ENCODE results near the gene CHST11.
A peak's percentile ranks its signal among the peaks of the same experiment; 100 is the strongest.

The CHST11 gene

DNA sequence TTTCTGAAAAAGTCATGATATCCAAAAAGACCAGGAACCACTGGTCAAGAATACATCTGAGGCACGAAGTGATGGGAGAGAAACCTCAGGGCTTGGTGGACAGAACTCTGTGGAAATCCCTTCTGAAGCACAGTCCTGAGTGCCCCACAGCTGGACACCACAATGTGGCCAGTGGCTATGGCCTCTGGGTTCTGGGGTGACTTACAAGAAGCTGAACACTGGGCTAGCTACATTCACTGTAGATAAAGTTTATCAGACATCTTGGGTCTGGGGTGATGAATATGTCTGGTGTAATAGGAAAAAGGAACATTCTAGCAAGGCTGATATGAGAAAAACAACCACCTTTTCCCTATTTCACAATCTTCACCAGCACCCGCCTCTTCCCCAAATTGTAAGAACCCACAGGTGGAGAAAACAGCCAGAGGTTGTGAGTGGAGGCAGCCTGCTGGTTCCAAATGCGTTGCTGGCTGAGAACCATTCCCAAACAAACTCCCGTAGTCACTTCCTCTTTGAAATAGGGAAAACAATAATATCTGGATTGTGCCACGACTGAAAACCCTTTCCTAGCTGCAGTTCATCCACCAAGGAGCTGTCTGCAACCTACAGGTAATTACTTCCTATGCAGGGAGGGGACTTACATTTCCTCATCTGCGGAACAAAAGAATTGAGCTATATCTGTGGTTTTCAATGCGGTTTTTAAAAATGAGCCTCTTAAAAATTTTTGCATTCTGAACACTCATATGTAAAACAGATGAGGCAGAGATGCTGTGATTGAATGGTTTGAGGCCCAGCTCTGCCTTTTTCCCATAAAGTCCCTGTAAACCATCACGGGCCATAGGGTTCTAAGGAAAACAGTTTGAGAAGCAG, 307.7 kb downstream of the CHST11 start:
- DNase-seq (ENCODE audit: insufficient read length, low spot score): no peak
- peak; percentile 16 for FAIRE-seq
- TF ChIP-seq SPI1 (IDR thresholded peaks at IDR 0.05; ENCODE audit: low read depth, low read length) (peak; percentile 45; the same call in 1 of the 2 replicates), TAF1 (IDR thresholded peaks at IDR 0.05; ENCODE audit: low read depth, low read length) (no peak), POLR2AphosphoS5 (IDR thresholded peaks at IDR 0.05; ENCODE audit: low read depth, low read length) (no peak), POU2F2 (IDR thresholded peaks at IDR 0.05; ENCODE audit: low read depth, low read length) (no peak)

GRCh38 chr12:104767261-104767660, 310.5 kb downstream of the CHST11 start:
- FAIRE-seq: no peak
- TF ChIP-seq SPI1 (IDR thresholded peaks at IDR 0.05; ENCODE audit: low read depth, low read length) (no peak), POLR2AphosphoS5 (IDR thresholded peaks at IDR 0.05; ENCODE audit: low read depth, low read length) (no peak), TAF1 (IDR thresholded peaks at IDR 0.05; ENCODE audit: low read depth, low read length) (no peak), POU2F2 (IDR thresholded peaks at IDR 0.05; ENCODE audit: low read depth, low read length) (no peak), POLR2A (IDR thresholded peaks at IDR 0.05; ENCODE audit: low read depth, low read length) (no peak), PAX5 (IDR thresholded peaks at IDR 0.05; ENCODE audit: insufficient read depth, low read length, severe bottlenecking) (no peak)

GRCh38 chr12:104768033-104768432, 311.3 kb downstream of the CHST11 start:
- TF ChIP-seq PAX5 (IDR thresholded peaks at IDR 0.05; ENCODE audit: insufficient read depth, low read length, severe bottlenecking) (no peak), POU2F2 (IDR thresholded peaks at IDR 0.05; ENCODE audit: low read depth, low read length) (no peak), POLR2A (IDR thresholded peaks at IDR 0.05; ENCODE audit: low read depth, low read length) (no peak), TAF1 (IDR thresholded peaks at IDR 0.05; ENCODE audit: low read depth, low read length) (no peak), SPI1 (IDR thresholded peaks at IDR 0.05; ENCODE audit: low read depth, low read length) (no peak), POLR2AphosphoS5 (IDR thresholded peaks at IDR 0.05; ENCODE audit: low read depth, low read length) (no peak)
- FAIRE-seq (peak; percentile 63), DNase-seq (ENCODE audit: insufficient read length, low spot score) (no peak)

More at GRCh38 chr12:104767261-104767660, 310.5 kb downstream of the CHST11 start:
- no peak for DNase-seq (ENCODE audit: insufficient read length, low spot score)

DNA sequence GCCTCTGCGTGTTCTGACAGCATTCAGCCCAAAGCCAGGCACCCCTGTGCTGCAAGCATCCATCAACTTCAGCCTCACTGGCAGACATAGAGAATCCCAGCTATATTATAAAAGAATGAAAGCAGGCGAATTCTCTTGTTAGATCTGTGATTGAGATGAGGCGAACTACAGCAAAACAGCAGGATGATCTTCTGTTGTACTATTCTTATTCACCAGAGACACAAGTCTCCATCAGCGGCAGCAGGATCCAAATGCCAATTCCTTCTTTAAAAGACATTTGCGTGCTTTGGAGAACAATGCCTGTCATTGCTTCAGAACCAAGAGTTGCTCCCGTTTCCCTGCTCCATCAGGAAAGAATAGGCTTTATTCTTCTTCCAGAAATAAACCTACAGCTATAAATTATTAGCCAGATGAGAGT, 312.4 kb downstream of the CHST11 start:
- DNase-seq (ENCODE audit: insufficient read length, low spot score) (no peak), FAIRE-seq (no peak)
- TF ChIP-seq TAF1 (IDR thresholded peaks at IDR 0.05; ENCODE audit: low read depth, low read length) (no peak), PAX5 (IDR thresholded peaks at IDR 0.05; ENCODE audit: insufficient read depth, low read length, severe bottlenecking) (no peak), SPI1 (IDR thresholded peaks at IDR 0.05; ENCODE audit: low read depth, low read length) (no peak), POLR2AphosphoS5 (IDR thresholded peaks at IDR 0.05; ENCODE audit: low read depth, low read length) (no peak), POLR2A (IDR thresholded peaks at IDR 0.05; ENCODE audit: low read depth, low read length) (no peak), POU2F2 (IDR thresholded peaks at IDR 0.05; ENCODE audit: low read depth, low read length) (no peak)

DNA sequence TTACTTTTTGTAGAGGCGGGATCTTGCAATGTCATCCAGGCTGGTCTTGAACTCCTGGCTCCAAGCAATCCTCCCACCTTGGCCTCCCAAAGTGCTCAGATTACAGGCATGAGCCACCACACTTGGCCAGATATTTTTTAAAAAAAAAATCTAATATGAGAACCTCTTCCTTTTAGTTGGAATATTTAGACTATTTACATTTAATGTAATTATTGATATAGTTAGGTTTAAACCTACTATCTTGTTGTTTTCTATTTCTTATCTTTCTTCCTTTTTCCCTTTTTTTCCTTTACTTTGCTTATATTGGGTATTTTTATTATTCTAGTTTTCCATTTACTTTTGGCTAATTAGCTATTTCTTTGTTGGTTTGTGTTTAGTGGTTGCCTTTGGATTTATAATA, 315.6 kb downstream of the CHST11 start:
- DNase-seq (ENCODE audit: insufficient read length, low spot score): no peak
- no peak for FAIRE-seq
- no peak for TF ChIP-seq PAX5 (IDR thresholded peaks at IDR 0.05; ENCODE audit: insufficient read depth, low read length, severe bottlenecking)
- no peak for TF ChIP-seq POLR2A (IDR thresholded peaks at IDR 0.05; ENCODE audit: low read depth, low read length)
- no peak for TF ChIP-seq POLR2AphosphoS5 (IDR thresholded peaks at IDR 0.05; ENCODE audit: low read depth, low read length)

GRCh38 chr12:104775731-104776231, 319.0 kb downstream of the CHST11 start:
- no peak for FAIRE-seq

GRCh38 chr12:104779134-104779533, 322.4 kb downstream of the CHST11 start:
- no peak for FAIRE-seq
- TF ChIP-seq POU2F2 (IDR thresholded peaks at IDR 0.05; ENCODE audit: low read depth, low read length) (no peak), POLR2A (IDR thresholded peaks at IDR 0.05; ENCODE audit: low read depth, low read length) (no peak), TAF1 (IDR thresholded peaks at IDR 0.05; ENCODE audit: low read depth, low read length) (no peak), POLR2AphosphoS5 (IDR thresholded peaks at IDR 0.05; ENCODE audit: low read depth, low read length) (no peak), SPI1 (IDR thresholded peaks at IDR 0.05; ENCODE audit: low read depth, low read length) (no peak), PAX5 (IDR thresholded peaks at IDR 0.05; ENCODE audit: insufficient read depth, low read length, severe bottlenecking) (no peak)
- DNase-seq (ENCODE audit: insufficient read length, low spot score): no peak

More at GRCh38 chr12:104775731-104776231, 319.0 kb downstream of the CHST11 start:
- TF ChIP-seq PAX5 (IDR thresholded peaks at IDR 0.05; ENCODE audit: insufficient read depth, low read length, severe bottlenecking) (no peak), POLR2AphosphoS5 (IDR thresholded peaks at IDR 0.05; ENCODE audit: low read depth, low read length) (no peak), POLR2A (IDR thresholded peaks at IDR 0.05; ENCODE audit: low read depth, low read length) (no peak), SPI1 (IDR thresholded peaks at IDR 0.05; ENCODE audit: low read depth, low read length) (no peak), POU2F2 (IDR thresholded peaks at IDR 0.05; ENCODE audit: low read depth, low read length) (no peak), TAF1 (IDR thresholded peaks at IDR 0.05; ENCODE audit: low read depth, low read length) (no peak)
- DNase-seq (ENCODE audit: insufficient read length, low spot score): no peak

GRCh38 chr12:104782296-104782695, 325.5 kb downstream of the CHST11 start:
- no peak for DNase-seq (ENCODE audit: insufficient read length, low spot score)
- FAIRE-seq: no peak
- no peak for TF ChIP-seq POLR2A (IDR thresholded peaks at IDR 0.05; ENCODE audit: low read depth, low read length)
- no peak for TF ChIP-seq TAF1 (IDR thresholded peaks at IDR 0.05; ENCODE audit: low read depth, low read length)
- no peak for TF ChIP-seq POU2F2 (IDR thresholded peaks at IDR 0.05; ENCODE audit: low read depth, low read length)
- TF ChIP-seq PAX5 (IDR thresholded peaks at IDR 0.05; ENCODE audit: insufficient read depth, low read length, severe bottlenecking): no peak
- no peak for TF ChIP-seq SPI1 (IDR thresholded peaks at IDR 0.05; ENCODE audit: low read depth, low read length)
- no peak for TF ChIP-seq POLR2AphosphoS5 (IDR thresholded peaks at IDR 0.05; ENCODE audit: low read depth, low read length)

GRCh38 chr12:104784592-104784991, 327.8 kb downstream of the CHST11 start:
- DNase-seq (ENCODE audit: insufficient read length, low spot score): no peak
- no peak for TF ChIP-seq POU2F2 (IDR thresholded peaks at IDR 0.05; ENCODE audit: low read depth, low read length)
- TF ChIP-seq POLR2AphosphoS5 (IDR thresholded peaks at IDR 0.05; ENCODE audit: low read depth, low read length): no peak
- no peak for TF ChIP-seq PAX5 (IDR thresholded peaks at IDR 0.05; ENCODE audit: insufficient read depth, low read length, severe bottlenecking)
- no peak for TF ChIP-seq SPI1 (IDR thresholded peaks at IDR 0.05; ENCODE audit: low read depth, low read length)
- TF ChIP-seq POLR2A (IDR thresholded peaks at IDR 0.05; ENCODE audit: low read depth, low read length): no peak
- TF ChIP-seq TAF1 (IDR thresholded peaks at IDR 0.05; ENCODE audit: low read depth, low read length): no peak
- no peak for FAIRE-seq
